ENCODE data around the gene SLC25A45. TPM values are rescaled to one million over a fixed set of nuclear protein-coding genes. Genes with fewer than 3 reads are reported as not detected.

SLC25A45 gene
- total RNA-seq, 1 donor from 2014 or later, result 10.8 TPM

GRCh38 chr11:65429068-65429681, 46.7 kb upstream of the SLC25A45 start:
- no peaks in the 10 kb centered on the region for H3K9me3 Mint-ChIP-seq (ENCODE audit: unreplicated experiment)
- H3K27me3 Mint-ChIP-seq (ENCODE audit: unreplicated experiment), result no peaks in the 10 kb centered on the region
- H3K4me1 Mint-ChIP-seq (ENCODE audit: unreplicated experiment), result peaks cover 89% of the 10 kb centered on the region
- H3K36me3 Mint-ChIP-seq (ENCODE audit: unreplicated experiment), result peaks cover 64% of the 10 kb centered on the region
- DNase-seq (ENCODE audit: extremely low spot score, unreplicated experiment), result no peak
- TF ChIP-seq CTCF (IDR thresholded peaks at IDR 0.05), result no peak
- H3K4me3 Mint-ChIP-seq (ENCODE audit: unreplicated experiment), result peak overlapping the region; percentile 98
- H3K27ac Mint-ChIP-seq (ENCODE audit: unreplicated experiment), result peak overlapping the region; percentile 99

GRCh38 chr11:65428578-65429067, 46.2 kb upstream of the SLC25A45 start:
- peaks cover 63% of the 10 kb centered on the region for H3K36me3 Mint-ChIP-seq (ENCODE audit: unreplicated experiment)
- peak overlapping the region; percentile 98 for H3K4me3 Mint-ChIP-seq (ENCODE audit: unreplicated experiment)
- DNase-seq (ENCODE audit: extremely low spot score, unreplicated experiment), result no peak
- no peaks in the 10 kb centered on the region for H3K27me3 Mint-ChIP-seq (ENCODE audit: unreplicated experiment)
- no peaks in the 10 kb centered on the region for H3K9me3 Mint-ChIP-seq (ENCODE audit: unreplicated experiment)
- H3K4me1 Mint-ChIP-seq (ENCODE audit: unreplicated experiment), result peaks cover 86% of the 10 kb centered on the region
- H3K27ac Mint-ChIP-seq (ENCODE audit: unreplicated experiment), result peak overlapping the region; percentile 99
- TF ChIP-seq CTCF (IDR thresholded peaks at IDR 0.05), result no peak

- peak overlapping the region; percentile 98 for H3K4me3 Mint-ChIP-seq (ENCODE audit: unreplicated experiment)
- no peaks in the 10 kb centered on the region for H3K9me3 Mint-ChIP-seq (ENCODE audit: unreplicated experiment)
- peak overlapping the region; percentile 99 for H3K27ac Mint-ChIP-seq (ENCODE audit: unreplicated experiment)
- no peak for DNase-seq (ENCODE audit: extremely low spot score, unreplicated experiment)
- TF ChIP-seq CTCF (IDR thresholded peaks at IDR 0.05), result no peak
- no peaks in the 10 kb centered on the region for H3K27me3 Mint-ChIP-seq (ENCODE audit: unreplicated experiment)
- H3K36me3 Mint-ChIP-seq (ENCODE audit: unreplicated experiment), result peaks cover 60% of the 10 kb centered on the region
- H3K4me1 Mint-ChIP-seq (ENCODE audit: unreplicated experiment), result peaks cover 83% of the 10 kb centered on the region
Observed at GRCh38 chr11:65427691-65428577, 45.5 kb upstream of the SLC25A45 start.

GRCh38 chr11:65426839-65427690, 44.6 kb upstream of the SLC25A45 start:
- no peak for DNase-seq (ENCODE audit: extremely low spot score, unreplicated experiment)
- H3K36me3 Mint-ChIP-seq (ENCODE audit: unreplicated experiment), result peaks cover 53% of the 10 kb centered on the region
- no peaks in the 10 kb centered on the region for H3K27me3 Mint-ChIP-seq (ENCODE audit: unreplicated experiment)
- no peaks in the 10 kb centered on the region for H3K9me3 Mint-ChIP-seq (ENCODE audit: unreplicated experiment)
- TF ChIP-seq CTCF (IDR thresholded peaks at IDR 0.05), result no peak
- peak overlapping the region; percentile 98 for H3K4me3 Mint-ChIP-seq (ENCODE audit: unreplicated experiment)
- H3K27ac Mint-ChIP-seq (ENCODE audit: unreplicated experiment), result peak overlapping the region; percentile 99
- H3K4me1 Mint-ChIP-seq (ENCODE audit: unreplicated experiment), result peaks cover 81% of the 10 kb centered on the region
